Activated CD8-positive, alpha-beta T cell treated with anti-CD3 and anti-CD28 coated beads, Interleukin-2, amount 10 ng/mL, durations not matched to agents 7 days and 5 days (primary cell): ENCODE results near the gene WSCD1. TPM values are rescaled to one million over a fixed set of nuclear protein-coding genes. Genes with fewer than 3 reads are reported as not detected.

Experiments used
- ATAC-seq: fragments of 150-1000 bp; cut with Tn5 transposase; one replicate; pipeline ENCODE4 v1.10.0; 2021; ENCODE audit warnings: moderate library complexity
- CTCF ChIA-PET: fragments of 350-600 bp; sonication (Branson Sonifier 250); formaldehyde crosslinking; loops from one replicate; lab custom pipeline; 2021; ENCODE audit warnings: antibody characterized with exemption; lab: Charles Lee
- POLR2A ChIA-PET: fragments of 350-600 bp; sonication (Branson Sonifier 250); formaldehyde crosslinking; loops from one replicate; lab custom pipeline; 2021; ENCODE audit warnings: antibody characterized with exemption; lab: Charles Lee
- DNase-seq: peaks from one replicate; pipeline ENCODE4 v3.0.0-alpha.2; 2020
- H3K27ac Mint-ChIP-seq: one replicate; pipeline ENCODE4 v1.8.0; 2021; ENCODE audit warnings: mild to moderate bottlenecking, mixed read lengths
- H3K27me3 Mint-ChIP-seq: one replicate; pipeline ENCODE4 v1.8.0; 2021; ENCODE audit warnings: low read depth, mixed read lengths
- H3K36me3 Mint-ChIP-seq: one replicate; pipeline ENCODE4 v1.8.0; 2021; ENCODE audit warnings: low read depth, mixed read lengths
- H3K4me1 Mint-ChIP-seq: one replicate; pipeline ENCODE4 v1.8.0; 2021; ENCODE audit warnings: low read depth, mixed read lengths
- H3K4me3 Mint-ChIP-seq: one replicate; pipeline ENCODE4 v1.8.0; 2021; ENCODE audit warnings: mild to moderate bottlenecking, mixed read lengths
- H3K9me3 Mint-ChIP-seq: one replicate; pipeline ENCODE4 v1.8.0; 2022; ENCODE audit warnings: mixed read lengths; ENCODE audit not compliant: insufficient read depth
- total RNA-seq, 2 experiments: library from RNA; stranded (reverse); gene quantifications; one replicate each; pipeline ENCODE4 v1.2.3, GENCODE V29; 2021

The WSCD1 gene
- not detected for total RNA-seq

GRCh38 chr17:6069539-6070429, at the start of gene WSCD1:
Gene WSCD1 (plus strand): TSS chr17:6070379. CDS start chr17:6080659, 10,280 bp downstream.
- peak within 1 kb of the TSS; percentile 29 for H3K4me3 Mint-ChIP-seq

GRCh38 chr17:6021011-6021400, 49.2 kb upstream of the WSCD1 start:
- no peak overlapping the region for H3K27ac Mint-ChIP-seq
- no peaks in the 10 kb centered on the region for H3K36me3 Mint-ChIP-seq
- no peaks in the 10 kb centered on the region for H3K4me1 Mint-ChIP-seq
- ChIA-PET POLR2A (no interaction called here), CTCF (no interaction called here)
- H3K9me3 Mint-ChIP-seq: no peaks in the 10 kb centered on the region
- no peak overlapping the region for H3K4me3 Mint-ChIP-seq
- no peaks in the 10 kb centered on the region for H3K27me3 Mint-ChIP-seq
- ATAC-seq (no peak), DNase-seq (no peak)

More at GRCh38 chr17:6069539-6070429, at the start of gene WSCD1:
- H3K27me3 Mint-ChIP-seq: peaks cover 42% of the 10 kb centered on the region
- POLR2A ChIA-PET: no interaction called here
- peaks cover 8% of the 10 kb centered on the region for H3K4me1 Mint-ChIP-seq
- H3K36me3 Mint-ChIP-seq: peaks cover 5% of the 10 kb centered on the region
- no peak for DNase-seq
- CTCF ChIA-PET: interaction anchor here (1.5 kb wide), 1 partner anchor 11 kb away, joined by 8 read pairs; no protein-coding TSS in a partner anchor
- no peaks in the 10 kb centered on the region for H3K9me3 Mint-ChIP-seq
- no peak within 1 kb of the TSS for H3K27ac Mint-ChIP-seq
- no peak for ATAC-seq

DNA sequence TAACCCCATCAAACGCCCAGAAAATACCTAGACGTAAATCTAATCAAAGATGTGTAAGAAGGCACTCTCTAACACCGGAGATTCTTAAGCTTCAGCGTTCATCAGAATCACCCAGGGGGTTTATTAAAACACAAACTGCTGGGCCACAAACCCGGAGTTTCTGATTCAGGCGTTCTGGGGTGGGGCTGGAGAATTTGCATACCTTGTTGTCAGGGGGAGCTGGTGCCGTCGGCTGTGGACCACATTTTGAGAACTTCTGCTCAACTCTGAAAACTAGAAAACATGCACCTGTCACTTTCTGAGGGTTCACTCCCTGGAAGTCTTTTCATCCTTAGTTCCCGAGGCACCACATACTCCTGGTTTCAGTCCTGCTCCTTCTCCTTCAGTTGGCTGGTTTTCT, 48.6 kb upstream of the WSCD1 start:
- CTCF ChIA-PET: no interaction called here
- Mint-ChIP-seq H3K9me3 (no peaks in the 10 kb centered on the region), H3K27ac (no peak overlapping the region), H3K36me3 (no peaks in the 10 kb centered on the region), H3K4me3 (no peak overlapping the region), H3K27me3 (no peaks in the 10 kb centered on the region), H3K4me1 (no peaks in the 10 kb centered on the region)
- POLR2A ChIA-PET: no interaction called here
- ATAC-seq (no peak), DNase-seq (no peak)

DNA sequence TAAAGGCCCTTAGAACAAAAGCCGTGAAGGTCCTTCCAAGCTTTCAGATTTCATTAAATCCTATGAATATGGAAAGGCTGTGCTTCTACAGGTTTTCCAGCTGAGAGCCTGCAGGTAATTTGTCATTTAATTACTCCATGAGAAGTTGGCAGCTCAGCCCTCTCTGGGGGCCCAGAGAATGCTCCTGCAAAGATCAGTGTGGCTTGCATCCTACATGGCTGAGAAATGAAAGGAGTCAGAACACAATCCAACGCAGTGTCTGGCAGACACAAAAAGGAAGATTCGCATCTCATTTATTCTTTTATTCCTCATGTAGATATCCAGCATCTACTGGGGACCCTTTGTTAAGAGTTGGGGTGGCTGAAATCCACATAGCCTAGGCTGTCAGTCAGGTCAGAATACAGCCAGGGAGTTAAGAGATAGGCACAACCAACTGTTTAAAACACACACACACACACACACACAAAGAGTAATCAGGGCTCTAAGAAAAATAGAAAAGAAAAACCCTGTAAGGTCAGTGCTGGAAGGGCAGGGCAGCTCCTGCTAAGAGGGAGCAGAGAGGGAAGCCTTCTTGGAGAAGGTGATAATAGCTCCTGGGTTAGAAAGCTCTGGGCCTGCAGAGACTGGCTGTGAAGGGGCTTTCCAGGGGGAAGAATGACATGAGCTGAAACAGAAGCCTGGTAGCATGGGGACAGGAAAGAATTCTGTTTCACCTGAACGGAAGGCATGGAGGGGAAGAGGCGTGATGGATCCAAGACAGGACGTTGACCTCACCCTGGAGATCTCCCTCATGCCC, 46.9 kb upstream of the WSCD1 start:
- Mint-ChIP-seq H3K4me1 (no peaks in the 10 kb centered on the region), H3K36me3 (no peaks in the 10 kb centered on the region), H3K27me3 (no peaks in the 10 kb centered on the region), H3K9me3 (no peaks in the 10 kb centered on the region), H3K4me3 (no peak overlapping the region), H3K27ac (no peak overlapping the region)
- CTCF ChIA-PET: no interaction called here
- POLR2A ChIA-PET: no interaction called here
- DNase-seq: no peak
- no peak for ATAC-seq

- Mint-ChIP-seq H3K4me3 (no peak overlapping the region), H3K9me3 (no peaks in the 10 kb centered on the region), H3K27me3 (peaks cover 5% of the 10 kb centered on the region), H3K27ac (no peak overlapping the region), H3K36me3 (no peaks in the 10 kb centered on the region), H3K4me1 (no peaks in the 10 kb centered on the region)
- CTCF ChIA-PET: no interaction called here
- no peak for DNase-seq
- no peak for ATAC-seq
- POLR2A ChIA-PET: interaction anchor here (0.5 kb wide), 1 partner anchor 769 kb away, joined by 4 read pairs; no protein-coding TSS in a partner anchor
Observed at GRCh38 chr17:6024576-6024975, 45.6 kb upstream of the WSCD1 start.

DNA sequence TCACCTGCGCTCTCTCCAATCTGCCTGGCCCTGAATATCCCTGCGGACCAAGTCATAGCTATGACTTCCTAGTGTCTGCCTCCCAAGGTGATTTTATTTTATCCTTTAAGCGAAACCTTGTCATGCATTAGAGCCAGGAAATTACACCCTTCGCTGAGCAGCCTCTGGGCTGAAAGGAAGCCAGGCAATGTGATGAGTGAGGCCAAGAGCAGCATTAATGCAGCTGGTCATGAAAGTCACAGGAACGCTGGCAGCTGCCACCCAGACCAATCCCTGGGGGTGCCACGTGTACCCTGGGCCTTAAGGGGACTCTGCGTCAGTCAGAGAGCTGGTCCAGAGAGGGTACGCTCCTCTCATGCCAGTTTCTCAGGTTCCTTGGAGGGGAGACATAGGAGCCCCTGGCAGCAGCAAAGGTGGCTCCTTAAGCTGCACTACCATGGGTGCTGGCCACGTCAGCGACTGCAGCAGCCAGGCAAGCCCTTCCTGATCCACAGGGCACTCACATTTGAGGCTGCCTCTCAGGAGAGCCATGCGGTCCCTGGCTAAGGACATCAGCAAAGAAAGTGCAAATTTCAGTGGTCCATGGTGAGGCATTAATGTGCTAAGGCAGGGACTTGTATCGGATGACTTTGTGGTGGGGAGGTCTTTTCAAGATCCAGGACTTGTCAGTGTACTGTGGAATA, 42.7 kb upstream of the WSCD1 start:
- Mint-ChIP-seq H3K4me3 (no peak overlapping the region), H3K9me3 (no peaks in the 10 kb centered on the region), H3K36me3 (no peaks in the 10 kb centered on the region), H3K27me3 (peaks cover 5% of the 10 kb centered on the region), H3K27ac (no peak overlapping the region), H3K4me1 (no peaks in the 10 kb centered on the region)
- no peak for ATAC-seq
- POLR2A ChIA-PET: no interaction called here
- CTCF ChIA-PET: no interaction called here
- DNase-seq: no peak

- Mint-ChIP-seq H3K36me3 (no peaks in the 10 kb centered on the region), H3K4me3 (no peak overlapping the region), H3K27ac (no peak overlapping the region), H3K4me1 (no peaks in the 10 kb centered on the region), H3K9me3 (no peaks in the 10 kb centered on the region), H3K27me3 (peaks cover 7% of the 10 kb centered on the region)
- ChIA-PET POLR2A (no interaction called here), CTCF (no interaction called here)
- no peak for ATAC-seq
- DNase-seq: no peak
Observed at GRCh38 chr17:6028294-6028693, 41.9 kb upstream of the WSCD1 start.

DNA sequence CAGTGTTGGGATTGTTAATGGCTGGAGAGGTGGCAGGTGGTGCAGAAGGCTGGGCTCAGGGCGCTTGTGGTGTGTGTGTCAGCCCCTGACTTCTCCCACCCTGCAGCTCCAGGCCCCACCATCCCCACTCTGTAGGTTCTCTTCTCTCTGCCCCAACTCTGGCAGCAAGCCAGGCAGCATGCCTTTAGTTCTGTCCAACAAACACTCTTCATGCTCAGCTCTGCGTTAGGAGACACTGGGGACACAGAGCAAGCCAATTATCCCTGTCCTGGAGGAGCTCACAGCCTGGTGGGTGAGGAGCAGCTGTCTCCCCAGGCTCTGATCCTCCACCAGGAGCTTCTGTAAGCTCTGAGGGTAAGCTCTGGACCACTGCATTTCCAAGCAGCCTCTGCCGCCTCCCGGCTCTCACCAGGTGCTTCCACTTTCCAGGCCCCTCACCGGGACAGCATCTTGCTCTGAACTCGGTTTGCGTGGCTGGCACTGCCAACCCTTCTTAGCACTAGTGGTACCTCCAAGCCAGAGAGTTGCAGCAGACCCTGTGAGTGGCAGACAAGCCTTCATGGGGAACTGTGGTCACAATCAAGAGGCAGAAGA, 34.3 kb upstream of the WSCD1 start:
- ChIA-PET POLR2A (no interaction called here), CTCF (no interaction called here)
- Mint-ChIP-seq H3K4me1 (no peaks in the 10 kb centered on the region), H3K9me3 (no peaks in the 10 kb centered on the region), H3K27me3 (peaks cover 2% of the 10 kb centered on the region), H3K36me3 (no peaks in the 10 kb centered on the region), H3K4me3 (no peak overlapping the region), H3K27ac (no peak overlapping the region)
- DNase-seq: no peak
- ATAC-seq: no peak

DNA sequence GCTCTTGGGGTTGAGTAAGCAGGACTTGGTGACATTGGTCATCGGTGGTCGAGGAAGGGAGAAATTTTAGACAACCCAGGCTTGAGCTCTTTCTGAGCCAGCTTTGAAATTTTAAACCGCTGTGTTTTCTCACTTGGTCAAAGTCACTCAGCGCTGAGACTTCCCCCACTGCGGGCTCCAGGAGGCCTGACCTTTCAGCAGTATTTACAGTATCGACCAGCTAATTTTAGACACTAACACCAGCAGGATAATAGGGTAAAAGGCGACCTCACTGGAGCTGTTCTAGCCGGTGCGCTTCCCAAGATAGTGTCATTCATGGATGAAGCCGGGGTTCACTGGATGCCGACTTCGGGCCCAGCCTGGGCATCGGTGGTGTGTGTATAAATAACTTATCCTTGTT, 29.7 kb upstream of the WSCD1 start:
- Mint-ChIP-seq H3K9me3 (no peaks in the 10 kb centered on the region), H3K4me3 (no peak overlapping the region), H3K36me3 (no peaks in the 10 kb centered on the region), H3K27ac (no peak overlapping the region), H3K27me3 (no peaks in the 10 kb centered on the region), H3K4me1 (no peaks in the 10 kb centered on the region)
- POLR2A ChIA-PET: no interaction called here
- DNase-seq: no peak
- no peak for ATAC-seq
- CTCF ChIA-PET: no interaction called here

DNA sequence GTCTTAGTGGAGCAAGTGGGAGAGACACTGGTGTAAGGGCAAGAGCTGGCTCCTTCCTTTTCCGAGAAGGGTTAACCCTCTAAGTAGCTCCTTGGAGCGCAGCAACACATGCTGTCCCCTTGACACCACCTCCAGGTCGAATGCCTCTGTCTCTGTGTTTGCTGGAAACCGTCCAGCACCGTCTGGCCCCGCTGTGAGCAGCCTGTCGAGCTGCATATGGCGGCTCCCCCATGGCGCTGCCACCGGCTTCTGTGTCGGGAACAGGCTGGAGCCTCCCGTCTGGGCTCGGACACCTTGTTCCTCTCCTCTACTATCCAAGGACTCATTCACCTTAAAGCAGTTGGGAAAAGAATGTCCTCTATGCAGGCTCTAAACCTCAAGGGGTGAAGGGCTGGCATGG, 28.9 kb upstream of the WSCD1 start:
- H3K4me3 Mint-ChIP-seq: no peak overlapping the region
- CTCF ChIA-PET: no interaction called here
- H3K27me3 Mint-ChIP-seq: no peaks in the 10 kb centered on the region
- no peak overlapping the region for H3K27ac Mint-ChIP-seq
- POLR2A ChIA-PET: no interaction called here
- H3K4me1 Mint-ChIP-seq: no peaks in the 10 kb centered on the region
- DNase-seq: no peak
- ATAC-seq: no peak
- no peaks in the 10 kb centered on the region for H3K9me3 Mint-ChIP-seq
- no peaks in the 10 kb centered on the region for H3K36me3 Mint-ChIP-seq

DNA sequence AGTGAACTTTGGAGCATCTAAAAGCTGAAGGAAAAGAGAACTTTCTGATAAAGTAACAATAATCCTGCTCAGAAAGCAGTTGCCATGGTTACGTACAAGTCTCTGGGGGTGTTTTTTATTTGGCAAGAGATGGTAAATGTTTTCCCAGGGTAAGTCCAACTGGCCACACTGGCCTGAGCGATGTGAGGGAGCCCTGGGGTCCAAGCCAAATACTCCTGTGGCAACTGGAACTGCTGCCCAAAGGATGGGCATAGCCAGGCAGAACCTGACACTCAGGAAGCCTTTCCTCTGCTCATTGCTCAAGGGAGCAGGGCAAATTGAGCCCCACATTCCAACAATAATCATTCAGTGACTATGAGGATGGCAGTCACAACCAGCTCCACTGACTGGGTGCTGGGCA, 26.8 kb upstream of the WSCD1 start:
- Mint-ChIP-seq H3K36me3 (no peaks in the 10 kb centered on the region), H3K27me3 (no peaks in the 10 kb centered on the region), H3K27ac (no peak overlapping the region), H3K4me3 (no peak overlapping the region), H3K9me3 (no peaks in the 10 kb centered on the region), H3K4me1 (no peaks in the 10 kb centered on the region)
- CTCF ChIA-PET: no interaction called here
- ATAC-seq (no peak), DNase-seq (no peak)
- POLR2A ChIA-PET: no interaction called here
